GM18520 (cell line): Measurements from ENCODE around the gene TMEM97.
"Not testable (repeated sequence)": the region's sequence is repeated elsewhere in the genome, so short reads cannot be mapped to it uniquely, and the experiment has no call there.

ENCODE experiments used
- ATAC-seq: cut with Tn5 transposase; IDR thresholded peaks from one replicate; pipeline ENCODE4 v1.9.1; 2021; ENCODE audit not compliant: unreplicated experiment

The TMEM97 gene

GRCh38 chr17:28335959-28336871 lies 17.2 kb downstream of the TMEM97 start:
- ATAC-seq, result no peak

GRCh38 chr17:28338056-28338768 lies 19.2 kb downstream of the TMEM97 start:
- no peak for ATAC-seq

- ATAC-seq, result not testable (repeated sequence)
Observed at GRCh38 chr17:28338769-28339212, 19.8 kb downstream of the TMEM97 start.

GRCh38 chr17:28339431-28339830 lies 20.4 kb downstream of the TMEM97 start:
- ATAC-seq, result no peak

GRCh38 chr17:28340374-28340773 lies 21.4 kb downstream of the TMEM97 start:
- ATAC-seq, result no peak

GRCh38 chr17:28341516-28341915 lies 22.5 kb downstream of the TMEM97 start:
- ATAC-seq, result no peak

- no peak for ATAC-seq
Observed at GRCh38 chr17:28342313-28342712, 23.3 kb downstream of the TMEM97 start.

GRCh38 chr17:28343491-28343932 lies 24.5 kb downstream of the TMEM97 start:
- no peak for ATAC-seq

- no peak for ATAC-seq
Observed at GRCh38 chr17:28344011-28344410, 25.0 kb downstream of the TMEM97 start.

- no peak for ATAC-seq
Observed at GRCh38 chr17:28344435-28344901, 25.5 kb downstream of the TMEM97 start.

GRCh38 chr17:28345419-28346198 lies 26.6 kb downstream of the TMEM97 start:
- no peak for ATAC-seq

- ATAC-seq, result no peak
Observed at GRCh38 chr17:28346199-28346580, 27.2 kb downstream of the TMEM97 start.

- no peak for ATAC-seq
Observed at GRCh38 chr17:28346746-28347246, 27.8 kb downstream of the TMEM97 start.

GRCh38 chr17:28347261-28347891 lies 28.4 kb downstream of the TMEM97 start:
- no peak for ATAC-seq

GRCh38 chr17:28348979-28349378 lies 30.0 kb downstream of the TMEM97 start:
- ATAC-seq, result no peak

- no peak for ATAC-seq
Observed at GRCh38 chr17:28350271-28350670, 31.3 kb downstream of the TMEM97 start.

- ATAC-seq, result peak; percentile 90
Observed at GRCh38 chr17:28357061-28357900, 38.3 kb downstream of the TMEM97 start, which contains the start of gene POLDIP2. TSS of gene POLDIP2 (minus strand) at chr17:28357527. CDS start at chr17:28357448, 79 bp downstream.

- no peak for ATAC-seq
Observed at GRCh38 chr17:28357901-28358197, 38.8 kb downstream of the TMEM97 start.

- ATAC-seq, result no peak
Observed at GRCh38 chr17:28363186-28363585, 44.2 kb downstream of the TMEM97 start.
